WERI-Rb-1 (cell line): ENCODE results near the gene UBQLN1.

ENCODE experiments used
- DNase-seq: peaks from one replicate; pipeline ENCODE4 v3.0.0-alpha.2; 2020
- H3K27ac ChIP-seq: fragments of 250-450 bp; sonication (Bioruptor Pico); 2 replicates; pipeline ENCODE4 v1.5.1; 2020; ENCODE audit warnings: mild to moderate bottlenecking, moderate library complexity
- H3K27me3 ChIP-seq: fragments of 250-450 bp; sonication (Bioruptor Pico); 2 replicates; pipeline ENCODE4 v1.5.1; 2021; ENCODE audit warnings: mild to moderate bottlenecking, low read depth, moderate library complexity; ENCODE audit not compliant: insufficient read depth, severe bottlenecking
- H3K36me3 ChIP-seq: fragments of 250-450 bp; sonication (Bioruptor Pico); 2 replicates; pipeline ENCODE4 v1.5.1; 2020; ENCODE audit warnings: mild to moderate bottlenecking, moderate library complexity
- H3K4me3 ChIP-seq: 2 replicates; pipeline ENCODE4 v1.5.1; 2011; ENCODE audit warnings: low read depth, mild to moderate bottlenecking, control low read depth, low read length
- H3K9me3 ChIP-seq: fragments of 250-450 bp; sonication (Bioruptor Pico); 2 replicates; pipeline ENCODE4 v1.5.1; 2021; ENCODE audit warnings: mild to moderate bottlenecking, moderate library complexity; ENCODE audit not compliant: severe bottlenecking
- CTCF ChIP-seq: IDR thresholded peaks from 2 replicates; pipeline ENCODE4 v1.5.1; 2011; ENCODE audit warnings: low read depth, mild to moderate bottlenecking, control low read depth, inconsistent platforms, low read length

UBQLN1 gene

GRCh38 chr9:83662933-83663332 is 44.8 kb downstream of the UBQLN1 start:
- Histone ChIP-seq H3K27ac (no peak overlapping the region), H3K9me3 (no peaks in the 10 kb centered on the region), H3K4me3 (no peak overlapping the region), H3K36me3 (peaks cover 67% of the 10 kb centered on the region), H3K27me3 (no peaks in the 10 kb centered on the region)
- no peak for TF ChIP-seq CTCF
- no peak for DNase-seq

GRCh38 chr9:83656952-83657351 is 50.8 kb downstream of the UBQLN1 start:
- peaks cover 49% of the 10 kb centered on the region for H3K36me3 ChIP-seq
- no peak for TF ChIP-seq CTCF

GRCh38 chr9:83656032-83656680 is 51.6 kb downstream of the UBQLN1 start:
- Histone ChIP-seq H3K4me3 (no peak overlapping the region), H3K27ac (no peak overlapping the region), H3K27me3 (no peaks in the 10 kb centered on the region), H3K36me3 (peaks cover 49% of the 10 kb centered on the region), H3K9me3 (no peaks in the 10 kb centered on the region)
- no peak for TF ChIP-seq CTCF
- no peak for DNase-seq

More at GRCh38 chr9:83656952-83657351, 50.8 kb downstream of the UBQLN1 start:
- Histone ChIP-seq H3K9me3 (no peaks in the 10 kb centered on the region), H3K27ac (no peak overlapping the region), H3K4me3 (no peak overlapping the region), H3K27me3 (no peaks in the 10 kb centered on the region)
- DNase-seq: no peak

GRCh38 chr9:83655433-83655832 is 52.3 kb downstream of the UBQLN1 start:
- no peak for DNase-seq
- Histone ChIP-seq H3K9me3 (no peaks in the 10 kb centered on the region), H3K36me3 (peaks cover 47% of the 10 kb centered on the region), H3K4me3 (no peak overlapping the region), H3K27ac (no peak overlapping the region), H3K27me3 (no peaks in the 10 kb centered on the region)
- no peak for TF ChIP-seq CTCF

- Histone ChIP-seq H3K9me3 (no peaks in the 10 kb centered on the region), H3K36me3 (peaks cover 31% of the 10 kb centered on the region), H3K27ac (no peak overlapping the region), H3K4me3 (no peak overlapping the region), H3K27me3 (no peaks in the 10 kb centered on the region)
- no peak for DNase-seq
- TF ChIP-seq CTCF: no peak
Measured at GRCh38 chr9:83652433-83652832, 55.3 kb downstream of the UBQLN1 start.

GRCh38 chr9:83651558-83651957 is 56.2 kb downstream of the UBQLN1 start:
- TF ChIP-seq CTCF: no peak
- Histone ChIP-seq H3K4me3 (no peak overlapping the region), H3K27me3 (no peaks in the 10 kb centered on the region), H3K27ac (no peak overlapping the region), H3K36me3 (peaks cover 26% of the 10 kb centered on the region), H3K9me3 (no peaks in the 10 kb centered on the region)
- no peak for DNase-seq
